ENCODE results near the gene SLC22A3.

GRCh38 chr6:160477901-160478300, 129.7 kb downstream of the SLC22A3 start:
- TF ChIP-seq ETV6 (CRISPR knock-in tag; IDR thresholded peaks at IDR 0.05) (no peak), CREB1 (CRISPR knock-in tag; IDR thresholded peaks at IDR 0.05) (no peak), ESRRA (CRISPR knock-in tag; IDR thresholded peaks at IDR 0.05; ENCODE audit: borderline replicate concordance) (no peak), ARID4B (CRISPR knock-in tag; IDR thresholded peaks at IDR 0.05; ENCODE audit: borderline replicate concordance) (no peak), ATF1 (CRISPR knock-in tag; IDR thresholded peaks at IDR 0.05) (no peak), CTCF (IDR thresholded peaks at IDR 0.05) (no peak), PRRX2 (CRISPR knock-in tag; IDR thresholded peaks at IDR 0.05) (no peak), IRF1 (CRISPR knock-in tag; IDR thresholded peaks at IDR 0.05) (no peak), USF1 (CRISPR knock-in tag; IDR thresholded peaks at IDR 0.05) (no peak), NFE2L1 (CRISPR knock-in tag; IDR thresholded peaks at IDR 0.05) (no peak), MAX (CRISPR knock-in tag; IDR thresholded peaks at IDR 0.05) (no peak)

Measured in WTC11 (cell line).